Panc1 (cell line): ENCODE data around the gene HDDC2.

ENCODE experiments used
- TF ChIP-seq, protein P1 (sequence below): fragments of 450-650 bp; IDR thresholded peaks from 2 replicates; pipeline ENCODE4 v1.5.1; 2017; ENCODE audit warnings: mild to moderate bottlenecking
- TF ChIP-seq, protein P2 (sequence below), 2 experiments: IDR thresholded peaks; 2 replicates each; pipeline ENCODE4 v1.6.1; 2011 to 2012; ENCODE audit warnings: low read depth in 2 of 2, control low read depth in 1 of 2, low read length in 1 of 2, mild to moderate bottlenecking in 1 of 2, moderate library complexity in 1 of 2; ENCODE audit not compliant: insufficient read depth in 1 of 2

DNA sequence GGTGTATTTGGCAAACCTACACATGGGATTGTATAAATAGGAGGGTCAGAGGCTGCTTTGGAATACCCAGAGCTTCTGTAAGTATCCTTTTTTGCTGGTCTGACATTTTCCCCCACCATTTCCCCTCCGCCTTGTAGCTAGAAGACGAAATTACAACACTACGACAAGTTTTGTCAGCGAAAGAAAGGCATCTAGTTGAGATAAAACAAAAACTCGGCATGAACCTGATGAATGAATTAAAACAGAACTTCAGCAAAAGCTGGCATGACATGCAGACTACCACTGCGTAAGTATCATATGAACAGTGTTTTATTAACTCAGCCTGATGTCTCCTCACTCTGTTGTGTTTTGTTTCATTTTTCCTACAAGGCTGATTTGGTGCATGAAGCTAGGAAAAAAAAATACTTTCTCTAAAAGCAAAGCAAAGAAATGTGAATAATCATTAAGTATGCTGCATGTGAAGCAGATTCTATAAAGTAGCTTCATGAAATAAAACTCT is 72.7 kb downstream of the HDDC2 start:
- TF ChIP-seq, protein P1, sequence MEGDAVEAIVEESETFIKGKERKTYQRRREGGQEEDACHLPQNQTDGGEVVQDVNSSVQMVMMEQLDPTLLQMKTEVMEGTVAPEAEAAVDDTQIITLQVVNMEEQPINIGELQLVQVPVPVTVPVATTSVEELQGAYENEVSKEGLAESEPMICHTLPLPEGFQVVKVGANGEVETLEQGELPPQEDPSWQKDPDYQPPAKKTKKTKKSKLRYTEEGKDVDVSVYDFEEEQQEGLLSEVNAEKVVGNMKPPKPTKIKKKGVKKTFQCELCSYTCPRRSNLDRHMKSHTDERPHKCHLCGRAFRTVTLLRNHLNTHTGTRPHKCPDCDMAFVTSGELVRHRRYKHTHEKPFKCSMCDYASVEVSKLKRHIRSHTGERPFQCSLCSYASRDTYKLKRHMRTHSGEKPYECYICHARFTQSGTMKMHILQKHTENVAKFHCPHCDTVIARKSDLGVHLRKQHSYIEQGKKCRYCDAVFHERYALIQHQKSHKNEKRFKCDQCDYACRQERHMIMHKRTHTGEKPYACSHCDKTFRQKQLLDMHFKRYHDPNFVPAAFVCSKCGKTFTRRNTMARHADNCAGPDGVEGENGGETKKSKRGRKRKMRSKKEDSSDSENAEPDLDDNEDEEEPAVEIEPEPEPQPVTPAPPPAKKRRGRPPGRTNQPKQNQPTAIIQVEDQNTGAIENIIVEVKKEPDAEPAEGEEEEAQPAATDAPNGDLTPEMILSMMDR: no peak
- TF ChIP-seq, protein P2, sequence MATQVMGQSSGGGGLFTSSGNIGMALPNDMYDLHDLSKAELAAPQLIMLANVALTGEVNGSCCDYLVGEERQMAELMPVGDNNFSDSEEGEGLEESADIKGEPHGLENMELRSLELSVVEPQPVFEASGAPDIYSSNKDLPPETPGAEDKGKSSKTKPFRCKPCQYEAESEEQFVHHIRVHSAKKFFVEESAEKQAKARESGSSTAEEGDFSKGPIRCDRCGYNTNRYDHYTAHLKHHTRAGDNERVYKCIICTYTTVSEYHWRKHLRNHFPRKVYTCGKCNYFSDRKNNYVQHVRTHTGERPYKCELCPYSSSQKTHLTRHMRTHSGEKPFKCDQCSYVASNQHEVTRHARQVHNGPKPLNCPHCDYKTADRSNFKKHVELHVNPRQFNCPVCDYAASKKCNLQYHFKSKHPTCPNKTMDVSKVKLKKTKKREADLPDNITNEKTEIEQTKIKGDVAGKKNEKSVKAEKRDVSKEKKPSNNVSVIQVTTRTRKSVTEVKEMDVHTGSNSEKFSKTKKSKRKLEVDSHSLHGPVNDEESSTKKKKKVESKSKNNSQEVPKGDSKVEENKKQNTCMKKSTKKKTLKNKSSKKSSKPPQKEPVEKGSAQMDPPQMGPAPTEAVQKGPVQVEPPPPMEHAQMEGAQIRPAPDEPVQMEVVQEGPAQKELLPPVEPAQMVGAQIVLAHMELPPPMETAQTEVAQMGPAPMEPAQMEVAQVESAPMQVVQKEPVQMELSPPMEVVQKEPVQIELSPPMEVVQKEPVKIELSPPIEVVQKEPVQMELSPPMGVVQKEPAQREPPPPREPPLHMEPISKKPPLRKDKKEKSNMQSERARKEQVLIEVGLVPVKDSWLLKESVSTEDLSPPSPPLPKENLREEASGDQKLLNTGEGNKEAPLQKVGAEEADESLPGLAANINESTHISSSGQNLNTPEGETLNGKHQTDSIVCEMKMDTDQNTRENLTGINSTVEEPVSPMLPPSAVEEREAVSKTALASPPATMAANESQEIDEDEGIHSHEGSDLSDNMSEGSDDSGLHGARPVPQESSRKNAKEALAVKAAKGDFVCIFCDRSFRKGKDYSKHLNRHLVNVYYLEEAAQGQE (IDR thresholded peaks at IDR 0.05; ENCODE audit: insufficient read depth in 1 of 2, low read depth in 2 of 2, low read length in 1 of 2): no peak
